Keratinocyte (primary cell): Measurements from ENCODE around the gene MAGI1. TPM values are rescaled to one million over a fixed set of nuclear protein-coding genes. Genes with fewer than 3 reads are reported as not detected.

Experiments used
- DNase-seq: peaks from one replicate; pipeline ENCODE4 v3.0.0-alpha.2; 2011; ENCODE audit warnings: low read depth, missing footprints, low spot score
- FAIRE-seq: peaks from 2 replicates; lab custom pipeline; 2011; peaks lifted over from hg19 to GRCh38; lab: Jason Lieb, UNC
- H2AFZ ChIP-seq: 2 replicates; pipeline ENCODE4 v1.6.0; 2012; ENCODE audit warnings: low read length, control low read depth, inconsistent platforms; ENCODE audit not compliant: control insufficient read depth
- H3K27ac ChIP-seq: 2 replicates; pipeline ENCODE4 v1.5.1; 2011; ENCODE audit warnings: low read length; ENCODE audit not compliant: control insufficient read depth, insufficient read depth
- H3K27me3 ChIP-seq: 3 replicates; pipeline ENCODE4 v1.6.0; 2011; ENCODE audit warnings: low read length; ENCODE audit not compliant: control insufficient read depth, insufficient read depth; ENCODE audit errors: extremely low read depth
- H3K36me3 ChIP-seq, 2 experiments: 2 replicates in 1 of 2; 3 replicates in 1 of 2; pipeline ENCODE4 v1.5.1; 2011; ENCODE audit warnings: low read length in 2 of 2, mild to moderate bottlenecking in 1 of 2; ENCODE audit not compliant: control insufficient read depth in 2 of 2, insufficient read depth in 2 of 2; ENCODE audit errors: extremely low read depth in 1 of 2
- H3K4me1 ChIP-seq: 3 replicates; pipeline ENCODE4 v1.5.1; 2011; ENCODE audit warnings: low read length; ENCODE audit not compliant: control insufficient read depth, insufficient read depth; ENCODE audit errors: extremely low read depth
- H3K4me2 ChIP-seq: 3 replicates; pipeline ENCODE4 v1.6.0; 2011; ENCODE audit warnings: low read depth, low read length; ENCODE audit not compliant: control insufficient read depth, insufficient read depth; ENCODE audit errors: extremely low read depth
- H3K4me3 ChIP-seq, 3 experiments: fragments of 200-600 bp in 1 of 3; sonication (generic) in 1 of 3; 2 replicates in 2 of 3; 3 replicates in 1 of 3; pipeline ENCODE4 v1.5.1; 2011 to 2016; ENCODE audit warnings: low read length in 3 of 3, mild to moderate bottlenecking in 3 of 3, control low read depth in 2 of 3, inconsistent platforms in 1 of 3, low read depth in 1 of 3, mixed read lengths in 1 of 3, mixed run types in 1 of 3, moderate library complexity in 1 of 3; ENCODE audit not compliant: control insufficient read depth in 2 of 3, insufficient read depth in 2 of 3; ENCODE audit errors: extremely low read depth in 1 of 3
- H3K79me2 ChIP-seq: 2 replicates; pipeline ENCODE4 v1.6.0; 2012; ENCODE audit warnings: low read length; ENCODE audit not compliant: control insufficient read depth, insufficient read depth
- H3K9ac ChIP-seq: 3 replicates; pipeline ENCODE4 v1.6.0; 2011; ENCODE audit warnings: low read length; ENCODE audit not compliant: control insufficient read depth, insufficient read depth; ENCODE audit errors: extremely low read depth
- H3K9me1 ChIP-seq: 3 replicates; pipeline ENCODE4 v1.6.0; 2011; ENCODE audit warnings: low read length; ENCODE audit not compliant: control insufficient read depth, insufficient read depth; ENCODE audit errors: extremely low read depth
- H3K9me3 ChIP-seq: 2 replicates; pipeline ENCODE4 v1.5.1; 2012; ENCODE audit warnings: low read depth, low read length; ENCODE audit not compliant: control insufficient read depth
- H4K20me1 ChIP-seq: 3 replicates; pipeline ENCODE4 v1.6.0; 2011; ENCODE audit warnings: low read length; ENCODE audit not compliant: control insufficient read depth, insufficient read depth; ENCODE audit errors: extremely low read depth
- CTCF ChIP-seq, 3 experiments: IDR thresholded peaks in 1 of 3; conservative IDR thresholded peaks in 1 of 3; optimal IDR thresholded peaks in 1 of 3; 2 replicates in 2 of 3; 3 replicates in 1 of 3; pipeline versions ENCODE3 to v1.5.1; 2011; ENCODE audit warnings: low read length in 3 of 3, mild to moderate bottlenecking in 3 of 3, moderate library complexity in 2 of 3, control low read depth in 1 of 3, inconsistent platforms in 1 of 3; ENCODE audit not compliant: insufficient read depth in 2 of 3; ENCODE audit errors: extremely low read depth in 1 of 3
- EZH2 ChIP-seq: IDR thresholded peaks from one replicate; pipeline ENCODE4 v1.6.1; 2012; ENCODE audit warnings: inconsistent platforms, mild to moderate bottlenecking, low read length, moderate library complexity
- dilution Hi-C: fragments of 300-500 bp; cut with MboI; formaldehyde crosslinking; loops from one replicate; pipeline ENCODE4 v1.7.0; 2020; ENCODE audit warnings: low sequenced_read_pairs; ENCODE audit not compliant: extremely low pct_ligation_motif_present
- polyA plus RNA-seq, 5 experiments: library from polyadenylated mRNA; depleted of rRNA in 3 of 5; stranded (reverse) in 3 of 5; stranded (forward) in 1 of 5; unstranded in 1 of 5; fragments of >200 nt; gene quantifications; 1 replicate in 1 of 5; 2 replicates in 3 of 5; 3 replicates in 1 of 5; pipeline versions ENCODE4 v1.2.1 to v1.2.3, GENCODE V29; 2011 to 2012; ENCODE audit warnings: missing spikeins in 2 of 5, low read depth in 1 of 5, low replicate concordance in 1 of 5

Gene MAGI1
- polyA plus RNA-seq, 1 donor (not counting 4 experiments of a cell fraction or from before 2014, with no cell fraction given), result 10.9 TPM

GRCh38 chr3:65741540-65741939 is 297.2 kb downstream of the MAGI1 start:
- H3K27ac ChIP-seq, result no peak overlapping the region
- dilution Hi-C loops, result no loop called here
- H3K36me3 ChIP-seq, result no peaks in the 10 kb centered on the region
- TF ChIP-seq CTCF (optimal IDR thresholded peaks at IDR 0.05 in 1 of 3, IDR thresholded peaks at IDR 0.05 in 1 of 3, conservative IDR thresholded peaks at IDR 0.05 in 1 of 3; ENCODE audit: extremely low read depth in 1 of 3, insufficient read depth in 2 of 3, low read length in 3 of 3) (no peak), EZH2 (no peak)
- H3K27me3 ChIP-seq, result no peaks in the 10 kb centered on the region
- FAIRE-seq (no peak), DNase-seq (no peak)
- no peak overlapping the region for H3K4me2 ChIP-seq
- no peaks in the 10 kb centered on the region for H3K9me3 ChIP-seq
- no peaks in the 10 kb centered on the region for H3K4me1 ChIP-seq
- no peak overlapping the region for H3K4me3 ChIP-seq
- H3K79me2 ChIP-seq, result no peaks in the 10 kb centered on the region
- no peak overlapping the region for H2AFZ ChIP-seq
- no peaks in the 10 kb centered on the region for H3K9me1 ChIP-seq
- H3K9ac ChIP-seq, result no peak overlapping the region
- no peaks in the 10 kb centered on the region for H4K20me1 ChIP-seq

- no peak overlapping the region for H3K27ac ChIP-seq
- no peak for DNase-seq
- no peak for FAIRE-seq
- no peaks in the 10 kb centered on the region for H3K36me3 ChIP-seq
- H3K9ac ChIP-seq, result no peak overlapping the region
- H3K79me2 ChIP-seq, result no peaks in the 10 kb centered on the region
- no peak overlapping the region for H3K4me3 ChIP-seq
- H4K20me1 ChIP-seq, result no peaks in the 10 kb centered on the region
- H3K4me2 ChIP-seq, result no peak overlapping the region
- H3K9me1 ChIP-seq, result no peaks in the 10 kb centered on the region
- H2AFZ ChIP-seq, result no peak overlapping the region
- no peaks in the 10 kb centered on the region for H3K27me3 ChIP-seq
- H3K4me1 ChIP-seq, result no peaks in the 10 kb centered on the region
- dilution Hi-C loops, result no loop called here
- TF ChIP-seq EZH2 (no peak), CTCF (optimal IDR thresholded peaks at IDR 0.05 in 1 of 3, IDR thresholded peaks at IDR 0.05 in 1 of 3, conservative IDR thresholded peaks at IDR 0.05 in 1 of 3; ENCODE audit: extremely low read depth in 1 of 3, insufficient read depth in 2 of 3, low read length in 3 of 3) (no peak)
- no peaks in the 10 kb centered on the region for H3K9me3 ChIP-seq
These were observed 298.7 kb downstream of the MAGI1 start for GRCh38 chr3:65739901-65740541.
